Caco-2 (cell line): ENCODE measurements around the gene SHC3. TPM values are rescaled to one million over a fixed set of nuclear protein-coding genes. Genes with fewer than 3 reads are reported as not detected.

Experiments used
- BruUV-seq: library from RNA; stranded (reverse); fragments of 400-500 nt; replicated peaks from 2 replicates; lab custom pipeline; 2021; lab: Mats Ljungman, UMichigan
- CTCF ChIA-PET: fragments of 300-600 bp; sonication (Branson Sonifier 250); formaldehyde crosslinking; loops from one replicate; lab custom pipeline; 2022; ENCODE audit warnings: antibody characterized with exemption; lab: Charles Lee
- POLR2A ChIA-PET: fragments of 300-600 bp; sonication (Branson Sonifier 250); formaldehyde crosslinking; loops from one replicate; lab custom pipeline; 2022; ENCODE audit warnings: antibody characterized with exemption; lab: Charles Lee
- DNase-seq, 2 experiments: peaks; one replicate each; pipeline versions ENCODE4 v3.0.0 to v3.0.0-alpha.2; 2020 to 2022
- H3K27me3 ChIP-seq: replicated peaks from 2 replicates; pipeline ENCODE4 v1.6.0; 2011; ENCODE audit warnings: low read length; ENCODE audit not compliant: control insufficient read depth, insufficient read depth
- H3K36me3 ChIP-seq: 2 replicates; pipeline ENCODE4 v1.5.1; 2011; ENCODE audit warnings: low read length; ENCODE audit not compliant: control insufficient read depth, insufficient read depth
- H3K4me1 ChIP-seq: fragments of 250-450 bp; sonication (Bioruptor Pico); 2 replicates; pipeline ENCODE4 v1.5.1; 2020; ENCODE audit warnings: mild to moderate bottlenecking
- H3K4me3 ChIP-seq: 2 replicates; pipeline ENCODE4 v1.5.1; 2011; ENCODE audit warnings: low read depth, mild to moderate bottlenecking, control low read depth, low read length
- H3K9me3 ChIP-seq: fragments of 250-450 bp; sonication (Bioruptor Pico); 2 replicates; pipeline ENCODE4 v1.5.1; 2020; ENCODE audit warnings: mild to moderate bottlenecking, moderate library complexity
- H3K27ac Mint-ChIP-seq: one replicate; pipeline ENCODE4 v1.8.0; 2022; ENCODE audit warnings: mixed read lengths; ENCODE audit not compliant: unreplicated experiment
- H3K27me3 Mint-ChIP-seq: one replicate; pipeline ENCODE4 v1.8.0; 2022; ENCODE audit warnings: mixed read lengths; ENCODE audit not compliant: insufficient read depth, unreplicated experiment
- H3K36me3 Mint-ChIP-seq: one replicate; pipeline ENCODE4 v1.8.0; 2022; ENCODE audit warnings: mild to moderate bottlenecking, mixed read lengths; ENCODE audit not compliant: insufficient read depth, unreplicated experiment
- H3K4me1 Mint-ChIP-seq: one replicate; pipeline ENCODE4 v1.8.0; 2022; ENCODE audit warnings: low read depth, mixed read lengths; ENCODE audit not compliant: unreplicated experiment
- H3K4me3 Mint-ChIP-seq: one replicate; pipeline ENCODE4 v1.8.0; 2022; ENCODE audit warnings: mild to moderate bottlenecking, moderate library complexity, mixed read lengths; ENCODE audit not compliant: unreplicated experiment
- H3K9me3 Mint-ChIP-seq: one replicate; pipeline ENCODE4 v1.8.0; 2022; ENCODE audit warnings: mixed read lengths; ENCODE audit not compliant: unreplicated experiment
- intact Hi-C: fragments of 100-400 bp; cut with micrococcal nuclease; formaldehyde crosslinking; loops from one replicate; pipeline ENCODE4 v1.10.0; 2022; ENCODE audit not compliant: unreplicated experiment
- total RNA-seq: library from RNA; stranded (reverse); gene quantifications from 2 replicates; pipeline ENCODE4 v1.2.3, GENCODE V29; 2022
- TF ChIP-seq, protein P1 (sequence below), 2 experiments: fragments of 200-600 bp in 1 of 2; IDR thresholded peaks; 1 replicate in 1 of 2; 2 replicates in 1 of 2; pipeline versions ENCODE4 v1.5.1 to v1.8.0; 2011 to 2022; ENCODE audit warnings: antibody characterized with exemption in 1 of 2, control low read depth in 1 of 2, inconsistent platforms in 1 of 2, low read depth in 1 of 2, low read length in 1 of 2, mild to moderate bottlenecking in 1 of 2, moderate library complexity in 1 of 2; ENCODE audit not compliant: insufficient read depth in 1 of 2, severe bottlenecking in 1 of 2, unreplicated experiment in 1 of 2

SHC3 gene
- total RNA-seq, 1 experiment from 2014 or later: 0.20 TPM

DNA sequence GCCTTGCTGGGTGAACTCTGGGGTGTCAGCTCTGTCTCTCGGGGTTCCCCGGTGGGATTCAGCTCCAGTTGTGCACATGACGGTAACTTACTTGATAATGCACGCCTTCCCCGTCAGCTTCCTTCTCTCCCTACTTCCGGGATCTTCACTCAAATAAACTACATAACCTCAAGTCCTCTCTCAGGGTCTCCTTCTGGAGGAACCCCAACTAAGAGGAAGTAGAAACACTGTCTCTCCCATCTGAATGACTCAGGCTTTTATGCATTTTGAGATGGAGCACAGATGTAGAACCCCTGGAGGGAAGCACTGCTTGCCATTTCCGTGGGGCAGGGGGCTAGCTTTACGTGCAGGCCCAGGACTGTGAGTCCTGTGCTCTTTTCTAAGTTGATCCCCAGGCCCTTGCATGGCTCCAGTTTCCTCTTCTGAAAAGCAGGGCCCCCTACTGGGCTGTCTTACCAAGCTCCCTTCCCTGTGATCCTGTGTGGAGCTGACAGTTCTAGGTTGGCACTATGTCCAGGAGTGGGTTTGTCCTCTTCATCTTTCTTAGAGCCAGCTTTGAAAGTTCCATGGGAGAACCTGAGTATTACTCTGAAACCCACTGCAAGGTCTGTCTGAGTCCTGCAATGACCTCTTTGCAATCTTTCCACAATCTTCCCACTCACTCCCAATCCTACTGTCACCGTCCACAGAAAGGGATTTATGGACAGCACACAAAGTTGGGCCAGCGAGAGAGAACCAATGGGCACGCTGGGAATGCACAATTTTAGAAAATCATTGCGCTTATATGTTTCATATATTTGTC lies 169.7 kb downstream of the SHC3 start:
- no peaks in the 10 kb centered on the region for H3K9me3 Mint-ChIP-seq
- DNase-seq: no peak
- H3K36me3 Mint-ChIP-seq: no peaks in the 10 kb centered on the region
- ChIA-PET CTCF (no interaction called here), POLR2A (no interaction called here)
- Histone ChIP-seq H3K4me3 (no peak overlapping the region), H3K4me1 (no peaks in the 10 kb centered on the region), H3K27me3 (no peaks in the 10 kb centered on the region), H3K36me3 (no peaks in the 10 kb centered on the region), H3K9me3 (no peaks in the 10 kb centered on the region)
- H3K4me1 Mint-ChIP-seq: peaks cover 6% of the 10 kb centered on the region
- H3K4me3 Mint-ChIP-seq: no peak overlapping the region
- TF ChIP-seq, protein P1, sequence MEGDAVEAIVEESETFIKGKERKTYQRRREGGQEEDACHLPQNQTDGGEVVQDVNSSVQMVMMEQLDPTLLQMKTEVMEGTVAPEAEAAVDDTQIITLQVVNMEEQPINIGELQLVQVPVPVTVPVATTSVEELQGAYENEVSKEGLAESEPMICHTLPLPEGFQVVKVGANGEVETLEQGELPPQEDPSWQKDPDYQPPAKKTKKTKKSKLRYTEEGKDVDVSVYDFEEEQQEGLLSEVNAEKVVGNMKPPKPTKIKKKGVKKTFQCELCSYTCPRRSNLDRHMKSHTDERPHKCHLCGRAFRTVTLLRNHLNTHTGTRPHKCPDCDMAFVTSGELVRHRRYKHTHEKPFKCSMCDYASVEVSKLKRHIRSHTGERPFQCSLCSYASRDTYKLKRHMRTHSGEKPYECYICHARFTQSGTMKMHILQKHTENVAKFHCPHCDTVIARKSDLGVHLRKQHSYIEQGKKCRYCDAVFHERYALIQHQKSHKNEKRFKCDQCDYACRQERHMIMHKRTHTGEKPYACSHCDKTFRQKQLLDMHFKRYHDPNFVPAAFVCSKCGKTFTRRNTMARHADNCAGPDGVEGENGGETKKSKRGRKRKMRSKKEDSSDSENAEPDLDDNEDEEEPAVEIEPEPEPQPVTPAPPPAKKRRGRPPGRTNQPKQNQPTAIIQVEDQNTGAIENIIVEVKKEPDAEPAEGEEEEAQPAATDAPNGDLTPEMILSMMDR (IDR thresholded peaks at IDR 0.05; ENCODE audit: insufficient read depth in 1 of 2, low read depth in 1 of 2, low read length in 1 of 2, severe bottlenecking in 1 of 2, unreplicated experiment in 1 of 2): no peak
- intact Hi-C loops: no loop called here
- BruUV-seq: no TSS peak
- peaks cover 2% of the 10 kb centered on the region for H3K27me3 Mint-ChIP-seq
- H3K27ac Mint-ChIP-seq: no peak overlapping the region

DNA sequence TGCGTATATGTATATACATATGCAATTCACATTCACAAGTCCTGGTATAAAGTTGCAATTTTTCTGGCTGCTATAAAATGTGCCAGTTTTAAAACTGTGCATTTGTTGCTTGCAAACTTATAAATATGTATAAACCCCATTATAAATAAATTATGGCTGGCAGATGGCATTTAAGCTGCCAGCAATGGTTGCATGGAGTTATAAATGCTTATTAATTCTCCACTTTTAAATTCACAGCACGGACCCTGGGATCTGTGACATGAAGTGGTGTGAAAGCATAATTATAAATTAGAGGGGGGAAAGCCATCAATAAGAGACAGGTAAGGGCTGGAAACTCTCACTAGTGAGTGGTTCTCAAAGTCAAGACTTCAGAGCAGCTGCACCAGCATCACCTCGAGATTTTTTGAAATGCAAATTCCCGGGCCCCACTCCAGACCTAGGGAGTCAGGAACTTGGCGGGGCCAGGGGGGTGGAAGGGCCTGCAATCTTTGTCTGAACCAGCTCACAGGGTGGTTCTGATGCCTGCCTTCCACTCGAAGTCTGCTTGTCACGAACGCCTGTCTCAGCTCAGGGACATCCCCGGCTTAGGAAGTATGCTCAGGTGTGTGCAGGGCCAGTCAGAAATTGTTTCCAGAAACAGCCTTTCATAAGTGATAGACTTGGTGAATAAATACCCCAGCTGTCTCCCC lies 170.4 kb downstream of the SHC3 start:
- H3K4me3 ChIP-seq: no peak overlapping the region
- TF ChIP-seq, protein P1 (IDR thresholded peaks at IDR 0.05; ENCODE audit: insufficient read depth in 1 of 2, low read depth in 1 of 2, low read length in 1 of 2, severe bottlenecking in 1 of 2, unreplicated experiment in 1 of 2): no peak
- intact Hi-C loops: no loop called here
- no peaks in the 10 kb centered on the region for H3K36me3 ChIP-seq
- Mint-ChIP-seq H3K4me1 (peaks cover 6% of the 10 kb centered on the region), H3K4me3 (no peak overlapping the region), H3K27ac (no peak overlapping the region), H3K27me3 (peaks cover 2% of the 10 kb centered on the region), H3K9me3 (no peaks in the 10 kb centered on the region), H3K36me3 (no peaks in the 10 kb centered on the region)
- H3K9me3 ChIP-seq: no peaks in the 10 kb centered on the region
- DNase-seq: no peak
- H3K4me1 ChIP-seq: no peaks in the 10 kb centered on the region
- H3K27me3 ChIP-seq: no peaks in the 10 kb centered on the region
- no TSS peak for BruUV-seq
- ChIA-PET POLR2A (no interaction called here), CTCF (no interaction called here)

GRCh38 chr9:89006996-89007967 lies 171.3 kb downstream of the SHC3 start:
- H3K4me3 Mint-ChIP-seq: no peak overlapping the region
- ChIA-PET POLR2A (no interaction called here), CTCF (no interaction called here)
- H3K36me3 ChIP-seq: no peaks in the 10 kb centered on the region
- intact Hi-C loops: no loop called here
- no peak overlapping the region for H3K4me3 ChIP-seq
- peaks cover 2% of the 10 kb centered on the region for H3K27me3 Mint-ChIP-seq
- H3K9me3 ChIP-seq: no peaks in the 10 kb centered on the region
- no peaks in the 10 kb centered on the region for H3K9me3 Mint-ChIP-seq
- H3K4me1 Mint-ChIP-seq: peaks cover 6% of the 10 kb centered on the region
- TF ChIP-seq, protein P1 (IDR thresholded peaks at IDR 0.05; ENCODE audit: insufficient read depth in 1 of 2, low read depth in 1 of 2, low read length in 1 of 2, severe bottlenecking in 1 of 2, unreplicated experiment in 1 of 2): no peak
- H3K4me1 ChIP-seq: no peaks in the 10 kb centered on the region
- DNase-seq: no peak
- H3K36me3 Mint-ChIP-seq: no peaks in the 10 kb centered on the region
- BruUV-seq: no TSS peak
- H3K27me3 ChIP-seq: no peaks in the 10 kb centered on the region
- H3K27ac Mint-ChIP-seq: no peak overlapping the region
